HG02938 (cell line): Measurements from ENCODE around the gene COX6B2.
"Not testable (repeated sequence)": the region's sequence is repeated elsewhere in the genome, so short reads cannot be mapped to it uniquely, and the experiment has no call there.

Experiments
- ATAC-seq: cut with Tn5 transposase; IDR thresholded peaks from one replicate; pipeline ENCODE4 v1.9.1; 2021; ENCODE audit warnings: mild to moderate bottlenecking, moderate library complexity; ENCODE audit not compliant: unreplicated experiment

The COX6B2 gene

DNA sequence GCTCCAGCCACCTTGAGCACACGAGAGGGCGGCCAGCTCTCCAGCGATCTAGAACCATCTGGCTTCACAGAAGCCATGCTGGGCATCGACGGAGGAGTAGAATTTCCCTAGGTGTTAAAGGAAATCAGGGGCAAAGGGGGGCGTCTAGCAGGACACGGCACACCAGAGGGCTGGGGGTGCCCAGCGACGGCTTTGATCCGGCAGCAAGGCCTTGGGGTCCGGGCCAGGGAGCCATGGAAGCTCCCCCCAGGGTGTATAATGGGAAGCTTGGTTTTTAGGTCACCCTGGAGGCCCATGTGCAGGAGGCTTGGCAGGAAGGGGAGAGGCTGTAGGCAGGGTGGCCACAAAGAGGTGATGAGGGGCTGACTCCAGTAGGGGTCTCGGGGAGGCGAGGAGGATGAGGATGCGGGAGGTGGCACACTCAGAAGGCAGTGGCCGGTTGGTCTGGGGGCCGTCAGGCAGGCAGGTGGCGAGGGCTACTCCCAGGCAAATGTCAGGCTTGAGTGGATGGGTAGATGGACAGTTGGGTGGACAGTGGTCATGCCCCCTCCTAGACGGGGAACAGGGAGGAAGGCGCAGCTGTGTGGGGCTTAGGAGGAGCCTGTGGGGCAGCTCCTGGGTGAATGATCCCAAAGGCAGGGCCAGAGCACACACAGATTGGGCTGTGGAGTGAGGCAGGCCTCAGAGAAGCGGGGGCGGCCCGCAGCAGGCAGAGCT, 9.3 kb downstream of the COX6B2 start:
- no peak for ATAC-seq

DNA sequence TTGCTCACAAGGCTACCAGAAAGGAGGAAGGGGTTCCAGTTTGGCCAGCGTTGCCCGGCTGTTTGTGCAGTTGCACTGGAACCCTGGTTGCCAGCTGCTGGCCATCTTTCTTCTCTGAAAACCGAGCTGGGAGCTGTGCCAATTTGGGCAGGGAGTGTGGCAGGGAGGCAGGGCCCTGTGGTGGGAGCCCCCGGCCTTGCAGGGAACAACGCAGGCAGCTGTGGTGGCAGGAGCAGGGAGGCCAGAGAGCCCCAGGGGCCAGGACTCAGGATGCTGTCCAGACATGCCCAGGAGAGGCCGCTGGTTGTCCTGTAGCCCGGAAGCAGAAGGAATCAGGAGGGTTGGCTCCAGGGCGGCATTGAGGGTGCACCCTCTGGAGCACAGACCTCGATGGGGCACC, 10.1 kb downstream of the COX6B2 start:
- ATAC-seq, result no peak

DNA sequence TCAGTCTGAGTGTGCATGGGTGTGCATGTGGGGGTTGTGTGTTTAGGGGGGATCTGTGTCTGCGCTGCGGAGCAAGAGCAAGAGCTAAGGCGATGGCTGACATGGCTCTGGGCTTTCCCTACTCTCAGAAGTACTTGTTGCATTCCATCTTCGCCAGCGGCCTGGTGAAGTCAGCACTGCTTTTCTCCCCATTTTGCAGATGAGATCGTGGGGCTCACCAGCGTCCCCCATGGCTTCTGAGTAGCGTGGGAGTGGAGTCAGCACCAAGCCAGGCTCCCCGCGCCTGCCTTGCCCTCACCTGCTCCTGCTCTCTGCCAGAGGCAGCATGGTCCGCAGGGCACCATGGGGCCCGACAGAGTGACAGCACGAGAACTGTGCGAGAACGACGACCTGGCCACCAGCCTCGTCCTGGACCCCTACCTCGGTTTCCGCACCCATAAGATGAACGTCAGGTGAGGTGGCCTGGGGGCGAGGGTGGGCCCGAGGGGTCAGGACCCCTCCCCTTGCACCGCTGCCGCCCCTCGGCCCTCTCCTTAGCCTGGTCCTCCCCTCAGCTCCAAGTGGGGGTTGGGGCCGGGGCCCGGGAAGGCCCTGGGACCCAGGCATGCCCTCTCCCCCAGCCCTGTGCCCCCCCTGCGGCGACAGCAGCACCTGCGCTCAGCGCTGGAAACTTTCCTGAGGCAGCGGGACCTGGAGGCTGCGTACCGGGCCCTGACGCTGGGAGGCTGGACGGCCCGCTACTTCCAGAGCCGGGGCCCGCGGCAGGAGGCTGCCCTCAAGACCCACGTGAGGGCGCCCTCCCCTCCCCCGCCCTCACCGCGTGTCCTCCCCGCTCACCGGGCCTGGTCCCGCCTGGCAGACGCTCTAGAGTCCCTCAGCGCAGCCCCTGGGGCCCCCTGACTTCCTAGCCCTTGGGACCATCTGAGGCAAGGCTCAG, 12.7 kb downstream of the COX6B2 start:
- no peak for ATAC-seq

DNA sequence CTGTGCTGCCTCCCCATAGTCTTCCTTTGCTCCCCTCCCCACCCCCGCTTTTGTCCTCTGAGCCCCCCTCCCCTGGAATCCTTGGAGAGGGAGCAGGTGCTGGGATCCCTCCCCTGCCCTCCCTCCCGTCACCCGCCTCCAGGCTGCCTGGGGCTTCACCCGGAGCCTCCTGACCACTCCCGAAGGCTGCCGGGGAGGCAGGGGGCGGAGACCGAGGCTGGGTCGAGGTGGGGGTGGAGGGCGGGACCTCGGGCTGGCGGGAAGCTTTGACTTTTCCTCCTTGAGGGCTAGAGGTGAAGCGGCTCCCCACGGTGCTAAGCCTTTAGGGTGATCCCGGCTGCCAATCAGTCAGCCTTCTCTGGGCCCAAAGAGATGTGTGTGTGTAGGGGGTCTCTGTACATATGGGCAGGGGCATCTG, 13.3 kb downstream of the COX6B2 start:
- ATAC-seq, result no peak

DNA sequence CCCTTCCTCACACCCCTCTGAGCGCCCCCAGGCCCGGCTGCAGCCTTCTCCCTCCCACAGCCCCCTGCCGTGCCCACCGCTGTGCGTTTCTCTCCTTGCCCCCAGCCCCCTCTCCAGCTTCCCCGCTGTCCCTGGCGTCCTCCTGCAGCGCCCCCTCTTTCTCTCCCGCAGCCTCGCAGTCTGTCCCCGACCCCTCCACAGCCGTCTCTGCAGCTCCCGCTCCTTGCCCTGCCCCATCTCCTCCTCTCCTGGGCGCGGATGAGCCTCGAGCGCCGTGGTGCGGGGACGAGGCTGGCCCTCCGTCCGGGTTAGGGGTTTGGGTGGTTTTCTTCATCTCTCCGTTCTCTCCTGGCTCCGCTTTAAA, 13.8 kb downstream of the COX6B2 start:
- ATAC-seq, result no peak

DNA sequence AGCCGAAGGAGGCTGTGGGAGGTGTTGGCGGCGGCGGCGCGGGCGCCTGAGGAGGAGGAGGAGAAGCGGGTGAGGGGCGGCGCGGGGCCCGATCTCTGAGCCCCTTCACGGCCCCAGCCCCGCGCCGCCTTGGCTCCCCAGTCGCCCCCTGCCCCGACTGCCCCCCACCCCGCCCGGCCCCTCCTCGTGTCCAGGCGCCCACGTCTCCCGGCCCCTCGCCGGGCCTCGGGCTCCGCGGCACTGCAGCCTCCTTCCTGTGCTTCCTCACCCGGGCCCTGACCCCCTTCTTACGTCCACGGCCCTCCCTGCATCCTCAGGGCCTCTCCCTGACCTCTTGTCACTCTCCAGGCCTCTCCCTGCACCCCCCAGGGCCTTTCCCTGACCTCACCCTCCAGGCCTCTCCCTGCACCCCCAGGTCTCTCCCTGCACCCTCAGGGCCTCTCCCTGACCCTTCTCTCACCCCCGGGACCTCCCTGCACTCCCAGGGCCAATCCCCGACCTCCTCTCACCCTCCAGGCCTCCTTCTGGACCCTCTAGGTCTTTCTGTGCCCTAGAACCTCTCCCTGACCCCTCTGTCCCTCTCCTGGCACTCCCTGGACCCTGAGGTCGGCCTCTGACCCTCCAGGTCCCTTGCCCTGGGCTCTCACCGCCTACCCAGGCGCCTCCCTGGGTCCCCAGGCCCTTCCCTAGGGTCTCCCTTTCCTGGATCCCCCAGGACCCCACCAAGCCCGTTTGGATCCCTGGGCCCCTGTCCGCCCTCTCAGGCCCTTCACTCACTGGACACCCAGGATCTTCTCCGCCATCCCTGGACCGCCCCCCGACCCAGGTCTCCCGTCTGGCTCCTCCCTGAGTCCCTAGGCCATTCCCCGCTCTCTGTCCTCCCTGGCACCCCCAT, 14.4 kb downstream of the COX6B2 start:
- ATAC-seq, result no peak

DNA sequence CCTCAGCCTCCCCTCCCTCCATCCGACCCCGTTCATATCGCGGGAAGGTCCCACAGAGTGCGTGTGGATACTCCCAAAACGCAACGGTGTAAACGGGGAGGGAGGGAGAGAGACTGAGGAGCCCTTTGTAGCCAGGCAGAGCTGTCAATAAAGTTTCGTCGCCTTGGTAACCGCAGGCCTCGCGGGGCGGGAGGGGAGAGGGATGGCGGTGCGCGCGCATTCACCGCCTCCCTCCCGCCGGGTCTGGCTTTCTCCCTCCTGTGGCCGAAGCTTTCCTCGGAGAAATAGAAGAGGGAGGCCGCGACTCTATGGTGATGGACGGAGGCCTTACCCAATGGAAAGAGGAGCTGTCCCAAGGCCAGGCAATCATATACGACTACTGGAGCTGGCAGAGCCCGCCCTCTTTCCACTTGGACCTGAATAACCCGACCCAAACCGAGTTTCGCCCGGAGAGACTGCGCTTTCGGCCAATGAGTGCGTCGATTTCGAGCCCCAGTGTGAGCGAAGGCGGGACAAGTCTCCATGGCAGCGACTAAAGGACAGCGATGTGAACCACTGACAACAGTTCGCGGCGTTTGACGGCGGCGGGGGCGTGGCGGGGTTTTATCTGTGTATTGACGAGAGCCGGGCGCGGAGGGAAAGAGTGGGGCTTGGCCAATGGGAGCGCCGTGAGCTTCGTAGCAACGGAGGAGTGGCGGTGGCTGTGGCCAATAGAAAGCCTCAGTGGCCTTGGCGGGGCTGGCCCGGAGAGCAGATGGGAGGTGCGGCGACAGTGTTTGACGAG, 15.2 kb downstream of the COX6B2 start, which contains the start of gene KMT5C:
KMT5C (plus strand) TSS at position 772 of the 784 bp plus-strand sequence. CDS start 2,061 bp downstream, outside the sequence.
- peak; percentile 76 for ATAC-seq

DNA sequence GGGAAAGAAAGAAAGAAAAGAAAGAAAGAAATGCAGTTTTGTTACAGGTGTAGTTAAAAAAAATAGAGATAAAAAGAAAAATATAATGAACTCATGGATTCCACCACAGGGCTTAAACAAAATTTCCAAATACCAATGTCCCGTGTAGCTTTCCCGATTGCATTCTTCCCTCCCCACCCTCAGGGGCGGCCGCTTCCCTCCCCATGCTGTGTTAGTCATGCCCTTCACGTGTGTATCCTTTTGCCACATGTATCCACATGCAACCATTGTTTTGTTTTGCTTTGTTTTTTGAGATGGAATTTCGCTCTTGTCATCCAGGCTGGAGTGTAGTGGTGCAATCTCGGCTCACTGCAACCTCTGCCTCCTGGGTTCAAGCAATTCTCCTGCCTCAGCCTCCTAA, 18.4 kb downstream of the COX6B2 start:
- ATAC-seq, result no peak

DNA sequence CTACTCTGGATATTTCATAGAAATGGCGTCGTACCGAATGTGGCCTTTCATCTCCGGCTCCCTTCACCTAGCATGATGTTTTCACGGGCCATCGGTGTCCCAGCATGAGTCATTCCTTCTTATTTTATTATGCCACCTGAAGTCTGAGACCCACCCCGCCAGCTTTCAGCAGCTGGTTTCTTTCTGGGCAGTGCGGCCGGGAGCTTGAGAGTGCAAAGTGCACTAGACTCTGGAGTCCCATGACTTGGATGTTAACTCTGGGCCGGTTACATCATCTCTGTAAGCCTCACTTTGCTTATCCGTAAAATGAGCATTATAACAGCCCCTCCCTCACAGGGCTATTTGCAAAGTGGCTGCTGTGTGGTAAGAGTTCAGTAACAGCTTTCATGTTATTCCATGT, 20.6 kb downstream of the COX6B2 start:
- no peak for ATAC-seq

DNA sequence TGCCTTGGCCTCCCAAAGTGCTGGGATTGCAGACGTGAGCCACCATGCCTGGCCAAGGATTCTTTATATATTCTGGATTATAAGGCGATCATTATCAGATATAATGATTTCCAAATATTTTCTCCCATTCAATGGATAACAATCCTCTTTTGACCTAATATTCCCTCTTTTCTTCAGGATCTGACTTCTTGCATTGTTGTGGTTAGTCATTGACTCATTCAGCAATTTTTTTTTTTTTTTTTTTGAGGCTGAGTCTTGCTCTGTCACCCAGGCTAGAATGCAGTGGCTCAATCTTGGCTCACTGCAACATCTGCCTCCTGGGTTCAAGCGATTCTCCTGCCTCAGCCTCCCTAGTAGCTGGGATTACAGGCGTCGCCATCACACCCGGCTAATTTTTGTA, 24.7 kb downstream of the COX6B2 start:
- ATAC-seq, result not testable (repeated sequence)

DNA sequence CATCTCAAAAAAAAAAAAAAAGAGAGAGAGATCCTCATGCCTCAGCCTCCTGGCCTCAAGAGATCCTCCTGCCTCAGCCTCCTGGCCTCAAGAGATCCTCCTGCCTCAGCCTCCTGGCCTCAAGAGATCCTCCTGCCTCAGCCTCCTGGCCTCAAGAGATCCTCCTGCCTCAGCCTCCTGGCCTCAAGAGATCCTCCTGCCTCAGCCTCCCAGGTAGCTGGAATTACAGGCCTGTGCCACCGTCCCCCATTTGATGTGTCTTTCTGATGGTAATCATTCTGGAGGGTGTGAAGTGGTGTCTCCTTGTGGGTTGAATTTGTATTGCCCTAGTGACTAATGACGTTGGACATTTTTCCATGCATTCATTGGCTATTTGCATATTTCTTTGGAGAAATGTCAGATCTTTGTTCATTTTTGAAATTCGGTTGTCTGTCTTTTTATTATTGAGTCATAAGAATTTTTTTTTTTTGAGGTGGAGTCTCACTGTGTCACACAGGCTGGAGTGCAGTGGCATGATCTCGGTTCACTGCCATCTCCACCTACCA, 25.7 kb downstream of the COX6B2 start:
- ATAC-seq, result not testable (repeated sequence)

DNA sequence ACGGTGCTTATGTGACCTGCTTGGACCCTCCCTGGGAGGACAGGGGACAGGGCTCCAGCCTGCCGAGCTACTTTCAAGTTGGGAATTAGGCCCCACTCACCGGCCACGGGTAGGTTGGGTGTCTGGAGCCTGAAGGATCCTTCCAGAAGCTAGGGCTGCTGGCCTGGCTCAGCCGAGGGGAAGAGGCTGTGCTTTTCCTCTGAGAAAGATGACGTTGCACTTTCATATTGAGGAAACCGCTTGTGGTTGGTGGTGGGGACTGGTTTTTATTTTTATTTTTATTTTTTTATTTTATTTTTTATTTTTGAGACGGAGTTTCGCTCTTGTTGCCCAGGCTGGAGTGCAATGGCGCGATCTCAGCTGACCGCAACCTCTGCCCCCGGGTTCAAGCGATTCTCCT, 29.3 kb downstream of the COX6B2 start, which contains the start of gene TMEM150B:
TMEM150B (minus strand) TSS at position 170 of the 400 bp plus-strand sequence. CDS start 4,305 bp downstream, outside the sequence.
- ATAC-seq, result no peak

DNA sequence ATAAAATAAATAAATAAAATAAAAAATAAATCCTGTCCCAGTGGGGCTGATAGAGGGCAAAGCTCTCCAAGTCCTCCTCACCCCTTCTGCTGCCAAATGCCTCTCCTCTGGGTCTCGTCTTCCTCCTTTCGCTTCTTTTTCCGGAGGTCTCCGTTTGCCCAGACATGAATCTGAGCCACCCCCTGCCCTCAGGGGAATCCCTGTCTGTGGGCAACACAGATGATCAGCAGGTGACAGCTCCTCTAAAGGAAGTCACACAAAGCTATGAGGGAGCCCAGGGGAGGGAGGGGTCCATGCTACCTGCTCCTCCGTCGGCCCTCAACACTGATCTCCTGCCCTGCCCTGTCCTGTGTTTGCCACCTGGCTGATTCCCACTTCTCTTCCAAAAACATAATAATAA, 29.9 kb downstream of the COX6B2 start:
- no peak for ATAC-seq

DNA sequence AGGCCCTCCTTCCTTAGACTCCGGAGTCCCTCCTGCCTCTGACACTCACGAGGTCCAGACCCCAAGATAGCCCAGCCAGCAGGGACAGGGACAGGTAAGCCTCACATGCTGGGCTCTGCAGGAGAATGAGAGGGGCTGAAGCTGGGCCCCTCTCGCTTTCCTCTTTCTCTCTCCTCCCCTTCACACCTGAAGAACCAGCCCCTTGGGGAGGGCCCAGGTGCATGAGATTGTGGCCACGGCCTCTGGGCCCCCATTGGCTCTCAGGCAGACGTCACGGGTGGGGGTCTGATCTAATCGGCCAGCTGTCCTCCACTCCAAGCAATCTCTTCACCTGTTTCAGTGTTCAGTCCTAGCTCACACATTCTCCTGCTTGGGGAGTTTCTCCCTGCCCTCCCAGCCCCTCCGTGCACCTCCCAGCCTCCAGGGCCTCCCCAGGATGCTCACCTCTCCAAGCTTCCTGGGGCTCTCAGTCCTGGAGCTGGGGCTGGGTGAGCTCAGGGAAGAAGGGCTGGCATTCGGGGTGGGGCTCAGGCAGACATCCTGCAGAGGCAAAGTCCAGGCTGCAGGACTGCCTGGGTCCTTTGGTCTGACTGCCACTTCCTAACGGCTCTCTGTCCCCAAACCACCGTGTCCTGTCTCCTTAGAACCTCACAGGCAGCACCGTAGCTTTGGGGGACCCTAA, 32.2 kb downstream of the COX6B2 start:
- no peak for ATAC-seq

DNA sequence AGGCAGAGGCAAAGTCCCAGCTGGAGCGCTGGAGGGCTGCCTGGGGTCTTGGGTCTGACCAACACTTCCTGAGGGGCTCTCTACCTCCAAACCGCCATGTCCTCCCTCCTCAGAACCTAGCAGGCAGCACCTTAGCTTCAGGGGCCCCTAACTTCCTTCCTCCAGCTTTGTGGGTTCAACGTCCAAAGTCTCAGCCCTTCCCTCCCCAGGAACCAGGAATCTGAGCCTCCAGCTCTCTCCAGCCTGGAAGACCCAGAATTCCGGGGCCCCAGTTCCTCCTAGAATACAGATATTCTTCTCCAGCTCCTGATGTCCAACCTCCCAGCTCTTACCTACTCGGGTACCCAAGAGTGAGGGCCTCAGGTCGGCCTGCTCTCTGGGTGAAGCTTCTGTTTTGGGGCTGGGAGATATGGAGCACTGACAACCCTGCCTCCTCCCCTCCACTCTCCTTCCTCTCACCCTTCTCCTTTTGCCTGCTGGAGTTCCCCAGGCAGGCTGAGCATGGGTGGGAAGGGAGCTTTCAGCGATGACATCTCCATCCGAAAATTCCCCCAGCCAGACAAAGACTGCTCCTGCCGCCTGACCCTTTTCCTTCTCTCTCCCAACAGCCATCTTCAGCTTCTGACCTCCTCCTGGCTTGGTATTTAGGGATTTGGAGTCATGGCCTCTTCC, 32.9 kb downstream of the COX6B2 start:
- ATAC-seq, result no peak

DNA sequence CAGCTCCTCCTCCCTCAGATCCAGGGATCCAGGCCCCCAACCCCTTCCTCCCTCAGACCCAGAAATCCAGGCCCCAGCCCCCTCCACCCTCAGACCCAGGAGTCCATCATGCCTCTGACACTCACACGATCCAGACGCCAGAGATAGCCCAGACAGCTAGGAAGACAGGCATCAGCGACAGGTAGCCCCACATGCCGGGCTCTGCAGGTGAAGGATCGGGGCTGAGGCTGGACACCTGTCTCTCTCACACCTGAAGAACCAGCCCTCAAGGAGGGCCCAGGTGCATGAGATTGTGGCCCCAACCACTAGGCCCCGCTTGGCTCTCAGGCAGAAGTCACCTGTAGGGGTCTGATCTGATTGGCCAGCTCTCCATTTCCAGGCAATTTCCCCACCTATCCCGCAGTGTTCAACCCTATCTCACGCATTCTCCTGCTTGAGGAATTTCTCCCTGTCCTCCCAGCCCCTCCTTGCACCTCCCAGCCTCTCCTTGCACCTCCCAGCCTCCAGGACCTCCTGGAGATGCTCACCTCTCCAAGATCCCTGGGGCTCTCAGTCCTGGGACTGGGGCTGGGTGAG, 33.6 kb downstream of the COX6B2 start:
- no peak for ATAC-seq

DNA sequence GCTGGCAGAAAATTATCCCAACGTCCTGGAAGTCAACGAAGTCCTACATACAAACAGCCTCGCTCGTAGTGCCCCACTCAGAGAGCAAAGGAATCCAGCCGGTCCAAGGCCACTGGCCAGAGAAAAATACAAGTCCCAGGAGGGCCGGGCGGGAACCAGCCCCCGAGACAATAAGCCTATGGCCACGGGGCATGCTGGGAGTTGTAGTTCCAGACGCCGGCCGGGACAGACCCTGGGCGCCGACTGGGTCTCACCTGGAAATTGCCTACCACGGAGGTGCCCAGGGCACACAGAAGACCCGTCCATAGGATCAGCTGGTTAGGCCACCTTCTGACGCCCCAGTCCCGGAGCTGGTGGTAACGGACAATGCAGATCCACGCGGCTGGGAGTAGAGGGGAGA, 34.7 kb downstream of the COX6B2 start:
- no peak for ATAC-seq

DNA sequence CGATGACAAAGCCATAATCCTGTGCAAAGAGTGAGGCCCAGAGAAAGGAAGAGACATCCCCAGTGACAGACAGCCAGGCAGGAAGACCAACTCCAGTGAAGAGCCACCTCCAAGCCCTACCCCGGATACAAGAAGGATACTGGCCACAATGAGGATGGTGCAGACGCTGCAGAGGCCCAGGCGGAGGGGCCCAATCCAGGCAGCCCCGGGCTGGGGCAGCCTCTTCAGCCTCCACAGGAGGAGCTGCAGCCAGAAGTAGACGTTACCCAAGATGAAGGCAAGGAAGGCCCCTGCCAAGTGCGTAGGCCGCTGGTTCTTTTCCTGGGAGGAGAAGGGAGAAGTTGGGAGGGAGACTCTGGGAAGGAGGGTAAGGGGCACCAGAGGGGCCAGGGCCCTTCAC, 37.9 kb downstream of the COX6B2 start:
- no peak for ATAC-seq
